K562 (cell line): ENCODE results near the gene EFS. TPM values are rescaled to one million over a fixed set of nuclear protein-coding genes. Genes with fewer than 3 reads are reported as not detected.

Experiments
- ARHGAP35 ChIP-seq: fragments of 450-650 bp; IDR thresholded peaks from 2 replicates; pipeline ENCODE4 v1.6.1; 2018; ENCODE audit not compliant: partially characterized antibody
- BCL6 ChIP-seq: fragments of 250-450 bp; sonication (Bioruptor Pico); IDR thresholded peaks from 2 replicates; pipeline ENCODE4 v1.4.0; 2020
- CEBPG ChIP-seq, 3 experiments: fragments of 200-800 bp in 1 of 3; sonication (Bioruptor generic) in 1 of 3; sonication (generic) in 1 of 3; formaldehyde crosslinking in 1 of 3; IDR thresholded peaks in 2 of 3; conservative IDR thresholded peaks in 1 of 3; 2 replicates each; pipeline versions ENCODE4 v1.6.1 to v1.8.0; 2016 to 2022; ENCODE audit warnings: missing compliant biosample characterization in 2 of 3, missing genetic modification characterization in 2 of 3, mild to moderate bottlenecking in 1 of 3, missing genetic modification reagents in 1 of 3
- MITF ChIP-seq: IDR thresholded peaks from 2 replicates; pipeline ENCODE4 v1.6.1; 2014; ENCODE audit warnings: antibody characterized with exemption
- POU5F1 ChIP-seq: fragments of 150-350 bp; IDR thresholded peaks from 2 replicates; pipeline ENCODE4 v1.6.1; 2014; ENCODE audit warnings: borderline replicate concordance, low read length, low read depth, mild to moderate bottlenecking; ENCODE audit not compliant: partially characterized antibody
- RAD21 ChIP-seq, 2 experiments: fragments of 250-450 bp in 1 of 2; fragments of 450-650 bp in 1 of 2; sonication (Bioruptor Pico) in 1 of 2; formaldehyde crosslinking in 1 of 2; IDR thresholded peaks in 1 of 2; conservative IDR thresholded peaks in 1 of 2; 2 replicates each; pipeline versions ENCODE4 v1.4.0 to v1.8.0; 2020 to 2022; ENCODE audit warnings: mild to moderate bottlenecking in 2 of 2, moderate library complexity in 1 of 2
- SOX6 ChIP-seq: fragments of 450-650 bp; IDR thresholded peaks from 2 replicates; pipeline ENCODE4 v1.6.1; 2014; ENCODE audit warnings: mild to moderate bottlenecking
- TCF15 ChIP-seq: fragments of 250-450 bp; sonication (Bioruptor Pico); IDR thresholded peaks from 2 replicates; pipeline ENCODE4 v1.8.0; 2022; ENCODE audit warnings: moderate library complexity, mild to moderate bottlenecking, inconsistent platforms
- TFAP4 ChIP-seq: sonication (generic); formaldehyde crosslinking; IDR thresholded peaks from 2 replicates; pipeline ENCODE4 v1.8.0; 2022; ENCODE audit warnings: missing genetic modification reagents, mild to moderate bottlenecking, moderate library complexity, borderline replicate concordance
- U2AF2 ChIP-seq: fragments of 200-400 bp; formaldehyde crosslinking; optimal IDR thresholded peaks from 2 replicates; pipeline ENCODE3; 2017; ENCODE audit warnings: low read depth, mild to moderate bottlenecking, low read length
- VEZF1 ChIP-seq: fragments of 200-800 bp; sonication (Bioruptor generic); IDR thresholded peaks from 2 replicates; pipeline ENCODE4 v1.6.1; 2017; ENCODE audit warnings: missing genetic modification characterization, missing compliant biosample characterization
- ZNF785 ChIP-seq: fragments of 250-450 bp; sonication (Bioruptor Pico); IDR thresholded peaks from 2 replicates; pipeline ENCODE4 v1.4.0; 2020; ENCODE audit warnings: mild to moderate bottlenecking
- polyA plus RNA-seq, 8 experiments: library from polyadenylated mRNA; depleted of rRNA in 4 of 8; stranded (reverse) in 5 of 8; unstranded in 3 of 8; fragments of >200 nt; fragmentation: Nextera tagmentation in 2 of 8; fragmentation: Illumina TruSeq in 1 of 8; extraction: Ambion mirVana in 2 of 8; extraction: Trizol in 1 of 8; gene quantifications; 2 replicates each; pipeline versions ENCODE4 v1.2.1 to v1.2.3, GENCODE V29; 2011 to 2014; ENCODE audit warnings: inconsistent platforms in 1 of 8, missing spikeins in 1 of 8
- total RNA-seq, 7 experiments: library from RNA; depleted of rRNA in 6 of 7; stranded (reverse); fragments of >200 nt in 6 of 7; fragmentation: Illumina TruSeq in 2 of 7; extraction: Trizol in 2 of 7; gene quantifications; 2 replicates each; pipeline versions ENCODE4 v1.2.1 to v1.2.3, GENCODE V29; 2011 to 2021; ENCODE audit warnings: low replicate concordance in 1 of 7

The EFS gene
- total and polyA plus RNA-seq, 9 of the 15 experiments (the other 6 are each of a cell fraction or from before 2014, with no cell fraction given), result 0.01 to 0.03 TPM; not detected in 7

GRCh38 chr14:23370221-23370620, 5.2 kb upstream of the EFS start (continued):
- TF ChIP-seq MITF, result no peak
- no peak for TF ChIP-seq CEBPG (CRISPR knock-in tag; IDR thresholded peaks at IDR 0.05)
- TF ChIP-seq CEBPG (tag; conservative IDR thresholded peaks at IDR 0.05 in 1 of 2, IDR thresholded peaks at IDR 0.05 in 1 of 2), result no peak
- no peak for TF ChIP-seq POU5F1
- TF ChIP-seq U2AF2, result no peak
- no peak for TF ChIP-seq TFAP4 (CRISPR knock-in tag)
- TF ChIP-seq BCL6 (CRISPR knock-in tag), result no peak
- no peak for TF ChIP-seq ARHGAP35
- no peak for TF ChIP-seq TCF15 (CRISPR knock-in tag)
- TF ChIP-seq ZNF785 (CRISPR knock-in tag), result no peak
- peak; percentile 54 for TF ChIP-seq VEZF1 (CRISPR knock-in tag)
- TF ChIP-seq SOX6, result no peak
- no peak for TF ChIP-seq RAD21 (CRISPR knock-in tag; conservative IDR thresholded peaks at IDR 0.05 in 1 of 2, IDR thresholded peaks at IDR 0.05 in 1 of 2)
